LNCAP (cell line): Measurements from ENCODE around the gene CDA.

Experiments
- CTCF ChIP-seq: fragments of 450-650 bp; IDR thresholded peaks from 2 replicates; pipeline ENCODE4 v1.5.1; 2017; ENCODE audit warnings: mild to moderate bottlenecking

CDA gene

GRCh38 chr1:20588634-20589225 is at the start of gene CDA:
Gene CDA (plus strand): TSS chr1:20589097. CDS start chr1:20589130, 33 bp downstream.
- no peak for TF ChIP-seq CTCF

GRCh38 chr1:20540281-20540680 is 48.6 kb upstream of the CDA start:
- TF ChIP-seq CTCF: no peak

- TF ChIP-seq CTCF: no peak
Measured at GRCh38 chr1:20546637-20547036, 42.3 kb upstream of the CDA start.

GRCh38 chr1:20551161-20551560 is 37.7 kb upstream of the CDA start:
- no peak for TF ChIP-seq CTCF

GRCh38 chr1:20551945-20552727 is 36.8 kb upstream of the CDA start, which contains the start of gene FAM43B:
Gene FAM43B (plus strand): TSS chr1:20552573. CDS start chr1:20552974, 401 bp downstream.
- no peak for TF ChIP-seq CTCF

GRCh38 chr1:20552728-20553445 is 36.0 kb upstream of the CDA start:
- TF ChIP-seq CTCF: no peak

- TF ChIP-seq CTCF: no peak
Measured at GRCh38 chr1:20555025-20555757, 33.7 kb upstream of the CDA start.
